K562 treated with DMSO at 1 percent for 48 hours (cell line): ENCODE data around the gene AWAT1. TPM values are rescaled to one million over a fixed set of nuclear protein-coding genes. Genes with fewer than 3 reads are reported as not detected.

Experiments
- total RNA-seq: library from RNA; unstranded; fragments of 300-600 nt; gene quantifications from 2 replicates; pipeline ENCODE4 v1.2.3, GENCODE V29; 2022; ENCODE audit warnings: low replicate concordance; ENCODE audit errors: extremely low read depth

Gene AWAT1
- total RNA-seq, result not detected in 2 replicates

DNA sequence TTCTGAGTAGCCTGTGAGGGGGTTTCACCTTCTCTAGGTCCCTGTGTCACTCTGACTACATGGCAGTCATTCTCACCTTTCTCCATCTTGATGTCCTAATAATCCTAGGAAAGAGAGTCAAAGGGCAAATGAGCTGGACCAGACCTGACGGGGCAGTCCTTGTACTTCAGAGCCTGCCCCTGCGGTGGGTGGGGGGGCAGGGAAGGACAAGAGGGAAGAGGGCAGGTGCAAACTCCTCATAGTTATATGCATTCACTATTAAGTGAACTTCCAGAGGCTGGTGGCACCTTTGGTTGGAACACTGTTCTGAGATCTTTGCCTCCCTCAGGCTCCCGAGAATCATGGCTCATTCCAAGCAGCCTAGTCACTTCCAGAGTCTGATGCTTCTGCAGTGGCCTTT lies at the start of gene AWAT1:
AWAT1 (plus strand) TSS at position 301 of the 400 bp plus-strand sequence; CDS start at position 342, 41 bp downstream.

DNA sequence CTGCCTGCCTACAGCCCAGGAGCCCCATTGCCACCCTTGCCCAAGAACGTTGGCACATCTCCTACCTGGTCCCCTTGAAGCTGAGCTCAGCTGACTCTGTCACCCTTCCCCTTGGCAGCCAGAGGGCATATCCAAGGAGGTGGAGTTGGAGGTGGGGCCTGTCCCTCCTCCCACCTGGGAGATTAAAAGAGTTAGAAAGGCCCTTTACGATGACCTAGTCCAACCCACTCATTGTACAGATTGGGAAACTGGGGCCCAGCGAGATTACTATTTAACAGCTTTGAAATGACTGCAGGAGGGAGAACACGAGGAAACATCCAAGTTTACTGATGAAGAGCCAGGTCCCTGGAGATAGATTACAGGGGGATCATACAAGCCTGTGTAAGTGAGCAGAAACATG lies 25.6 kb downstream of the AWAT1 start, which contains the start of gene P2RY4:
P2RY4 (minus strand) TSS at position 101 of the 400 bp plus-strand sequence. CDS start 580 bp downstream, outside the sequence.

DNA sequence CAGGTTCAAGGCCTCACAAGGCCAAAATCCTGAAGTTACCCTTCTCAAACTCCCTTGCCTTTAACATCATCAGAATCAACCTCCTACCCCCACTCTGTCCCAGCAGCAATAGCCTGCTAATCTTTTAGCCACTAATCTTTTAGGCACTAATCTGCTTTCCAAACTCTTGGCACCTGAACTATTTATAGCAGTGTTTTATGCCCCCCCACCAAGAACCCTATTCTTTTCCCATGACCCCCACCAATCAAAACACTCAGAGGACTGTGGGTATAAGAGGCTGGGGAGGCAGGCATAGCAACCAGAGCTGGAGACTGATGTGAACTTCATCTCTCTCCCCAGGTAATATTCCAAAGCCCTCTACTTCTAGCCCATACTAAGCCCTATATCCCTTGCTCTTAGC lies 33.6 kb downstream of the AWAT1 start, which contains the start of gene ARR3:
ARR3 (plus strand) TSS at position 301 of the 400 bp plus-strand sequence. CDS start 1,052 bp downstream, outside the sequence.

DNA sequence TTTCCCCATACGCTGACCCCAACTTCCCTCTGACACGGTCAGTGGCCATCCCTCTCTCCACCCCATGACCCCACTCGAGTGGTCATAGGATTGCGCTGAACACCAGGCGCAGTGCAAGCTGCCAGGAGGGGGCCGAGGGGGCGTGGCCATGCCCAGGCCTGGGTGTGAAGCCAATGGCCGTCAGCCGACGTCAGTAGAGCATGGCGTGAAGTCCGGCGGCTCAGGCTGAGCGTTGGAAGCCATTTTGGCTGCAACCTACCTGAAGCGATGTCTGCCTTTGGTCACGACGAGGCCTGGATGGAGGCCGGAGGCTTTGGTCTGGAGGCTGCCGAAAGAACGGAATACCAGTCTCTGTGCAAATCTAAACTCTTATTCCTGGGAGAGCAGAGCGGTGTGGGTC lies 47.5 kb downstream of the AWAT1 start, which contains the start of gene RAB41:
RAB41 (plus strand) TSS at position 222 of the 400 bp plus-strand sequence; CDS start at position 268, 46 bp downstream.

Other genes starting within 250 kb of the AWAT1 start
- not detected in 2 replicates for gene AWAT2, start 184.7 kb upstream of the AWAT1 start, total RNA-seq
- not detected in 2 replicates for gene OTUD6A, start 172.2 kb upstream of the AWAT1 start, total RNA-seq
- not detected in 2 replicates for gene IGBP1, start 101.2 kb upstream of the AWAT1 start, total RNA-seq
- not detected in 2 replicates for gene DGAT2L6, start 57.2 kb upstream of the AWAT1 start, total RNA-seq
- gene P2RY4, start 25.5 kb downstream of the AWAT1 start, total RNA-seq, result not detected in 2 replicates
- not detected in 2 replicates for gene ARR3, start 33.7 kb downstream of the AWAT1 start, total RNA-seq
- not detected in 2 replicates for gene RAB41, start 47.5 kb downstream of the AWAT1 start, total RNA-seq
- not detected in 2 replicates for gene PDZD11, start 55.3 kb downstream of the AWAT1 start, total RNA-seq
- not detected in 2 replicates for gene KIF4A, start 55.4 kb downstream of the AWAT1 start, total RNA-seq
- not detected in 2 replicates for gene GDPD2, start 188.7 kb downstream of the AWAT1 start, total RNA-seq
- gene DLG3, start 210.2 kb downstream of the AWAT1 start, total RNA-seq, result not detected in 2 replicates